ENCODE results near the gene SAXO2. TPM values are rescaled to one million over a fixed set of nuclear protein-coding genes. Genes with fewer than 3 reads are reported as not detected.
"Not testable (repeated sequence)": the region's sequence is repeated elsewhere in the genome, so short reads cannot be mapped to it uniquely, and the experiment has no call there.

The SAXO2 gene
- total RNA-seq, 1 donor from 2014 or later: 2.6 TPM

DNA sequence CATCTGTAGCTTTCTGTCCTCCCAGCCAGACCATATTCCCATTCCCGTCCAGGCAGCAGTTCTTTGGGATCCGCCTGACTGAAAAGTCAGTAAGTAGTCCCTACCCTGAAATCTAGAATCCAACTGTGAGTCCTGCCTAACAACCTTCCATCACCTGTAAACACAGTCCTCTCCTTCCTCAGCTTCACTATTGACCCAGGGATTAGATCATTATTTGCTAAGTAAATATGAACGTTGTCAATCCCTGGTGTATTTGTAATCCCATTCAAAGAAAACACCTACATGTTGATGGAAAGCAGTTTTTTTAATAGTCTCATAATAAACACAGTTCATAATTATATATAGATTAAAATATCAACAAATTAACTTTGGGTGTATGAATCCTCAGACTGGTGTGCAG lies 732 bp downstream of the SAXO2 start:
- Histone ChIP-seq H3K4me3 (peak overlapping the region; percentile 81), H3K4me1 (peaks cover 42% of the 10 kb centered on the region), H3K9me3 (replicated peaks) (no peaks in the 10 kb centered on the region), H3K27me3 (ENCODE audit: low read depth) (no peaks in the 10 kb centered on the region), H3K27ac (replicated peaks) (no peak overlapping the region), H3K36me3 (peaks cover 9% of the 10 kb centered on the region)
- intact Hi-C loops (cut with micrococcal nuclease): no loop called here
- no peak for TF ChIP-seq CTCF (IDR thresholded peaks at IDR 0.05; ENCODE audit: borderline replicate concordance)
- no peak for DNase-seq

- H3K27me3 ChIP-seq (ENCODE audit: low read depth); H3K4me3 ChIP-seq; intact Hi-C loops (cut with micrococcal nuclease); H3K36me3 ChIP-seq; DNase-seq; H3K9me3 ChIP-seq (replicated peaks); H3K27ac ChIP-seq (replicated peaks): not testable (repeated sequence)
- peaks cover 21% of the 10 kb centered on the region for H3K4me1 ChIP-seq
Observed at GRCh38 chr15:82267137-82267536, 4.5 kb downstream of the SAXO2 start.

GRCh38 chr15:82268454-82268853 lies 5.8 kb downstream of the SAXO2 start:
- H3K4me3 ChIP-seq; H3K27me3 ChIP-seq (ENCODE audit: low read depth); H3K9me3 ChIP-seq (replicated peaks); DNase-seq; intact Hi-C loops (cut with micrococcal nuclease); H3K4me1 ChIP-seq; H3K36me3 ChIP-seq; H3K27ac ChIP-seq (replicated peaks): not testable (repeated sequence)

DNA sequence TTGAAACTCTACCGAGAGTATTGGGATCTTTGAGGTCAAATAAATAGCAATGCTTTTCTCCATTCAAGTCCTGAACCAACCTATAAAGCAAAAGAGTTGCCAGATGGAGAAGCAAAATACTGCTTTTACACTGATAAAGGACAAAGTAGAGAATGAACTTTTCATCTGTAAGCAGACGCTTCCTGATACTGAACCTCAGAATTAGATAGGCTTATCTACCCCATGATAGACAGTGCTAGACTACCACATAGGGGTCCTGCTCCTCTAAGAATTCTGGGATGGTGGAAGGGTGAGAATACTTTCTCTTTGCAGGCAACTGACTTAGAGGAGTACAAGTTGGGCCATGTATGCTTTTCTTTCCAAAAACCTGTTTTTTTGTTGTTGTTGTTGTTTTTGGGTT lies 9.5 kb downstream of the SAXO2 start:
- no peak for TF ChIP-seq CTCF (IDR thresholded peaks at IDR 0.05; ENCODE audit: borderline replicate concordance)
- H3K27me3 ChIP-seq (ENCODE audit: low read depth): no peaks in the 10 kb centered on the region
- H3K27ac ChIP-seq (replicated peaks): no peak overlapping the region
- no peak for DNase-seq
- H3K36me3 ChIP-seq: no peaks in the 10 kb centered on the region
- peaks cover 16% of the 10 kb centered on the region for H3K9me3 ChIP-seq (replicated peaks)
- intact Hi-C loops (cut with micrococcal nuclease): no loop called here
- H3K4me3 ChIP-seq: no peak overlapping the region
- no peaks in the 10 kb centered on the region for H3K4me1 ChIP-seq

DNA sequence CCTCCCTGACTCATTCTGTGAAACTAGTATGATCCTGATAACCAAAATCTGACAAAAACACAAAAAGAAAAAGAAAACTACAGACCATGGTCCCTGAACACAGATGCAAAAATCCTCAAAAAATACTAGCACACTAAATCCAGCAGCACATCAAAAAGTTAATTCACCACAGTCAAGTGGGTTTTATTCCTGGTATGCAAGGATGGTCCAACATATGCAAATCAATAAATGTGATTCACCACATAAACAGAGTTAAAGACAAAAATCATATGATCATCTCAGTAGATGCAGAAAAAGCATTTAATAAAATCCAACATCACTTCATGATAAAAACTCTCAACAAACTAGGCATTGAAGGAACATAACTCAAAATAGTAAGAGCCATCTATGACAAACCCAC lies 12.8 kb downstream of the SAXO2 start:
- intact Hi-C loops (cut with micrococcal nuclease): no loop called here
- DNase-seq: no peak
- TF ChIP-seq CTCF (IDR thresholded peaks at IDR 0.05; ENCODE audit: borderline replicate concordance): no peak
- Histone ChIP-seq H3K27ac (replicated peaks) (no peak overlapping the region), H3K4me3 (no peak overlapping the region), H3K36me3 (no peaks in the 10 kb centered on the region), H3K4me1 (no peaks in the 10 kb centered on the region), H3K9me3 (replicated peaks) (peaks cover 16% of the 10 kb centered on the region), H3K27me3 (ENCODE audit: low read depth) (peaks cover 6% of the 10 kb centered on the region)

GRCh38 chr15:82281276-82281675 lies 18.7 kb downstream of the SAXO2 start:
- peak; percentile 38 for TF ChIP-seq CTCF (IDR thresholded peaks at IDR 0.05; ENCODE audit: borderline replicate concordance)
- intact Hi-C loops (cut with micrococcal nuclease); DNase-seq; H3K9me3 ChIP-seq (replicated peaks); H3K36me3 ChIP-seq; H3K4me3 ChIP-seq; H3K4me1 ChIP-seq; H3K27me3 ChIP-seq (ENCODE audit: low read depth); H3K27ac ChIP-seq (replicated peaks): not testable (repeated sequence)

DNA sequence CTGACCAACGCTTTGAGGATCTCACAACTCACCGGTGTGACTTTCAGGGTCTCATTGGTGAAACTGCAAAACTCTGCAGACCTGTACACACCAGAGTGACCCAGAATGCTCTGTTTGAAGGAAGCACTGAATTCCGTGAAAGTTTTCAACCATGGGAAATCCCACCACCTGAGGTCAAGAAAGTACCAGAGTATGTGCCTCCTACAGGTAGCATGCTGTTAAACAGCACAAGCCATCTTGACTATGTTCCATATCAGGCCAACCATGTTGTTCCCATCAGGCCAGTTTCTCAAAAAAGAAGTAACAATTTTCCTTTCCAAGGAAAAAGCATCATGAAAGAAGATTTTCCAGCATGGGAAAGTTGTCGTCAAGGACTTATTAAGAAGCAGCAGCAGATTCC lies 19.8 kb downstream of the SAXO2 start:
- DNase-seq; H3K27me3 ChIP-seq (ENCODE audit: low read depth); H3K36me3 ChIP-seq; H3K9me3 ChIP-seq (replicated peaks); H3K4me3 ChIP-seq; H3K4me1 ChIP-seq; H3K27ac ChIP-seq (replicated peaks); intact Hi-C loops (cut with micrococcal nuclease): not testable (repeated sequence)

- H3K27ac ChIP-seq (replicated peaks); H3K4me3 ChIP-seq; H3K27me3 ChIP-seq (ENCODE audit: low read depth); H3K4me1 ChIP-seq; DNase-seq; intact Hi-C loops (cut with micrococcal nuclease); H3K9me3 ChIP-seq (replicated peaks); H3K36me3 ChIP-seq: not testable (repeated sequence)
Observed at GRCh38 chr15:82284381-82284780, 21.8 kb downstream of the SAXO2 start.

GRCh38 chr15:82286475-82286874 lies 23.9 kb downstream of the SAXO2 start:
- H3K4me1 ChIP-seq; DNase-seq; H3K4me3 ChIP-seq; intact Hi-C loops (cut with micrococcal nuclease); H3K36me3 ChIP-seq; H3K27ac ChIP-seq (replicated peaks); H3K27me3 ChIP-seq (ENCODE audit: low read depth): not testable (repeated sequence)
- peaks cover 12% of the 10 kb centered on the region for H3K9me3 ChIP-seq (replicated peaks)

DNA sequence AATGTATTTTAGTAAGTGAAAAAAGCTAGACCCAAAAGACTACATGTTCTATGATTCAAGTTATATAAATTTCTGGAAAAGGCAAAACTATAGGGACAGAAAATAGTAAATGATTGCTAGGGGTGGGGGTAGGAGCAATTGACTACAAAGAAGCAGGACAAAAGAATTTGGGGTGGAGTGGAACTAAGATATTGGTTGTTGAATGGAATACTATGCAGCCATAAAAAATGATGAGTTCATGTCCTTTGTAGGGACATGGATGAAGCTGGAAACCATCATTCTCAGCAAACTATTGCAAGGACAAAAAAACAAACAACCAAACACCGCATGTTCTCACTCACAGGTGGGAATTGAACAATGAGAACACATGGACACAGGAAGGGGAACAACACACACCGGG lies 25.6 kb downstream of the SAXO2 start:
- H3K4me3 ChIP-seq; intact Hi-C loops (cut with micrococcal nuclease); H3K36me3 ChIP-seq; H3K4me1 ChIP-seq; H3K27me3 ChIP-seq (ENCODE audit: low read depth); H3K27ac ChIP-seq (replicated peaks); DNase-seq: not testable (repeated sequence)
- H3K9me3 ChIP-seq (replicated peaks): peaks cover 12% of the 10 kb centered on the region
